GM21390 (cell line): ENCODE results near the gene SAYSD1.

ENCODE experiments used
- ATAC-seq: cut with Tn5 transposase; IDR thresholded peaks from one replicate; pipeline ENCODE4 v1.9.1; 2021; ENCODE audit not compliant: unreplicated experiment

SAYSD1 gene

DNA sequence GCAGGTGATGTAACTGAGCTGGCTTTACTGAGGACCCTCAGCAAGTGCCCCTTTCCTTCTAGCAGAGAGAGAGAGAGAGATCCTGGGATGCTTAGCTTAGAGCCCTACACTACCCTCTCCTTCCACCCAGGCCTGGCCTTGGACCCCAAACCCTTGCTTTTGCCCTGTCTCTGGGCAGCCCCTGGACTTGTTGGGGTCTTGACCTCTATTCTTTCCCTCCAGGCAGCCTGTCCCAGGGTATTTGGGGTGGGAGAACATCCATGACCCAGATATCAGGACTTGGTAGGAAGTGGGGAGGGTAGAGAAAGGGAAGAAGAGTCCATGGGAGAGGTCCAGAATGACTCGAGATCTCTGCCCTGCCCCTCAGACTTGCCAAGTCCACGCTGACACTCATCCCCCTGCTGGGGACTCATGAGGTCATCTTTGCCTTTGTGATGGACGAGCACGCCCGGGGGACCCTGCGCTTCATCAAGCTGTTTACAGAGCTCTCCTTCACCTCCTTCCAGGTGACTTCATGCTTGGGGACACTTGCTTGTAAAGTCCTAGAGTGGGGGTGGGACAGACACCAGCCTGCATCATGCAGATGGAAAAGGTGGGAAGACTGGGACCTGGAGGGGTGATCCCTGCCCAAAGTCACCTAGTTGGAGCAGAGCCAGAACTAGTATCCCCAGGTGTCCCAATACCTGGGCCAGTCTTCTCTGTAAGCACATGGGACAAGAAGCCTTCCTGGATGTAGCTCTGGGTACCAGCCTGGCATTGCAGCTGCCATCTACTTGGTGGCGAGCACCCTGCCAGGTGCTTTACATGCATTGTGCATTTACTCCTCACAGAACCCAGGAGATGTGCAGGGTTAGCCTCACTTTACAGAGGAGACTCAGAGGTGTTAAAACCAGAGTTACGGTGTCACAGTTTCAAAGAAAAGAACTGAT is 35.5 kb downstream of the SAYSD1 start:
- no peak for ATAC-seq

DNA sequence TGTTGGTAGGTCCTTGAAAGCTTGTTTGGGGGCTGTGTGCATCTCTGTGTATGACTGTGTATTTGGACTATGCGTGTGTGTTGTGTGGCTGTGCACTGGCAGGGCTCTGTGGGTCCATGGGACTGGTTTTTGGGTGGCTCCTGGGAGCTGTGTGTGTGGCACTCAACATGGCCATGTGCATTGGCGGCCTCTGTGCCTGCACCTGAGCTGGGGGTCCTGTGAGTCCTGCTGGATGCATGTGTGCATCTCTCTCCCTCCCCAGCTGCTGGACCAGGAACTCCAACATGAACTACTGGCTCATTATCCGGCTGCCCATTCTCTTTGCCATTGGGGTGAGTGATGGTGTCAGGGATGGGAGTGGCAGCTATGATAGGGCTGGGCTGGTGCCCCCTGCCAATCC is 36.3 kb downstream of the SAYSD1 start:
- no peak for ATAC-seq

DNA sequence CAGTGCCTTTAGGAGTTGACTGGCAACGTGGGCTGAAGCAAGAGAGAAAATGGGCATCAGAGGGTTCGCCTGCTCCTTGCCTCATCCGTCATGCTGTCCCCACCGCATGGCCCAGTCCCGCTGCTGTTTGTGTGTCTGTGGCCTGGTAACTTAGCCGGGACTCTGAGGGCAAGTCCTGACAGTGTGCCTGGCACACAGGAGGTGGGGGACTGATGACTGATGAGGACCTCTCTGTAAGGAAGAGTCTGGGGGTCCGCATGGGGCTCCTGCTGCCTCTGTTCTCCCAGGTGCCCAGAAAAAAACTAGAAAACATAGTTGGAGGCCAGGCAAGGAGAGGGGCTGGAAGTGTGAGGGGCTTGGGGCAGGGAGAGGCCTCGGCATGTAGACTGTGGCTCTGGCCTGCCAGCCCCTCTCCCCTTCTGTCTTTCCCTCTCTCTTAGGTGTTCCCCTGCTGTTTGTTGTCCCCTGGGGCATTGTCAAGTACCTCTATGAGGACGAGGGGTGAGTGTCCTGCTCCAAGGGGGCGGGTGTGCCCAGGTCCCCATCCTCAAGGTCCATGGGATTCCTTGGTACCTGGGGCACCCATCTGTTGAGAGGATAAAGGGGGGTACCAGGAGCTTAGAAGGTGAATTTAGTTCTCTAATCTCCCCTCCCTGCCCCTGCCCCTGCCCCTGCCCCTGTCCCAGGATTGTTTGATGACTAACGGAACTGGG is 36.9 kb downstream of the SAYSD1 start:
- ATAC-seq: no peak

DNA sequence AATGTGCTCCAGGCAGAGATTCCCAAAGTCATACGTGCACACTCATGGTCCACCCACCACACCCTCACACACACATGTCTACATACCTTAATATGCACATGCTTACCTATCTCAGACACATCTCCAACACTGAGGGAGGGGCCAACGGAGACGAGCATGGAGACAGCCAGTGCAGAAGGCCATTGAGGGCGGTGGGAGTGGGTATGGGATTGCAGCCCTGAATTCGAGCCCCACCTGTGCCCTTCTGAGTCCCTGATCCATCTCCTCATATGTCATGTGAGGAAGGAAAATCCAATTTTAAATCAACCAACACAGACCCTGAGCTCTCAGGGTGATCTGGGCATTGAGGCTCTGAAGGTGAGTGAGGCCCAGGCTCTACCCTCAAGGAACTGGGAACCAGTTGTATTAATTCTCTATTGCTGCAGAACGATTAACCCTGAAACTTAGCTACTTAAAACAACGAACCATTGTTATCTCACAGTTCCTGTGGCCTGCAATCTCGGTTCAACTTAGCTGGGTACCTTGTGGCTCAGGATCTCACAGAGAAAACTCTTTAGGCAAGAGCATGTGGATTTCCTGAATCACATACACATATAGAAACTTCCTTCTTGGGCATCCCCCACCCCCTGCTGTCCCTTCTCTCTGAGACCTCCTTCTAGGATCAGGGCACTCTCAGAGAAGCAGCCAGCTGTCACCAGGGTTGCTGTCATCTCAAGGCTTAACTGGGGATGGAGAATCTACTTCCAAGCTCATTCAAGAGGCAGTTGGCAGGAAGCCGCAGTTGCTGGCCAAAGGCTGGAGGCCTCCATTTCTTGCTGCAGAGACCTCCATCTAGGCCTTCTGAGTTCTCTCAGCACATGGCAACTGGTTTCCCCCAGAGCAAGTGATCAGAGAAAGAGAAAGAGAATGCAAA is 38.1 kb downstream of the SAYSD1 start:
- no peak for ATAC-seq

DNA sequence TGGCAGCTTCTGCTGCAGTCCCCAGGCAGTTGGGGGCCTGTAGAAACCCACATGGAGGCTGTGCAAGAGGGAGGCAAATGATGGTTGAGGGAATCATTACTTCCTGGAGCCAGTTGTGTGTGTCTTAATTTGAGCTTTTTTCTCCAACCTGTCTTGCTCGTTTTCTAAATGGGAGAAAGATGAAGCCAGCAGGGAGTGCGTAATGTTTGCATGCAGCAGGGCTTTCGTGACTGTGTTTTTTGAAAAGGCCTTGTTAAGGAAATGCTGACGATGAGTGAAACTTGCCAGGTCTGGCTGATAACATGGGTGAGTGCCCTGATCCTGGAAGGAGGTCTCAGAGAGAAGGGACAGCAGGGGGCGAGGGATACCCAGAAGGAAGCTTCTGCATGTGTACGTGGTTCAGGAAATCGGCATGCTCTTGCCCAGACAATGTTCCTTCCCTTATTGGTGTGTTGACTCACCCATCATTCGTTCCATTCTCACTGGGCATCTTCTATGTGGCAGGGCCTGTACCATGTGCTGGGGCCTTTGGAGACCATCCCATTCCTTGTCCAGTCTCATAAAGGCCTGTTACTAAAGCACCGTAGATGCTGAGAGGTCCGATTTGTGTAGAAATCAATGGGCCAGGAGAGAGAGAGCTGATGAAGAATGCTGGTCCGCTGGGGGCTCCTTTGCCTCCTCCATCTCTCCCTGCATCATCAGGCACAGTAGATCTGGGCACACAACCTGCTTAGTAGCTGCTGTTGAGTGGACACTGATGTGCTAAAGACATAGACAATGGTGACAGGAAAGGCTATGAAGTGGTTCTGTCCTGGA is 39.0 kb downstream of the SAYSD1 start:
- no peak for ATAC-seq

DNA sequence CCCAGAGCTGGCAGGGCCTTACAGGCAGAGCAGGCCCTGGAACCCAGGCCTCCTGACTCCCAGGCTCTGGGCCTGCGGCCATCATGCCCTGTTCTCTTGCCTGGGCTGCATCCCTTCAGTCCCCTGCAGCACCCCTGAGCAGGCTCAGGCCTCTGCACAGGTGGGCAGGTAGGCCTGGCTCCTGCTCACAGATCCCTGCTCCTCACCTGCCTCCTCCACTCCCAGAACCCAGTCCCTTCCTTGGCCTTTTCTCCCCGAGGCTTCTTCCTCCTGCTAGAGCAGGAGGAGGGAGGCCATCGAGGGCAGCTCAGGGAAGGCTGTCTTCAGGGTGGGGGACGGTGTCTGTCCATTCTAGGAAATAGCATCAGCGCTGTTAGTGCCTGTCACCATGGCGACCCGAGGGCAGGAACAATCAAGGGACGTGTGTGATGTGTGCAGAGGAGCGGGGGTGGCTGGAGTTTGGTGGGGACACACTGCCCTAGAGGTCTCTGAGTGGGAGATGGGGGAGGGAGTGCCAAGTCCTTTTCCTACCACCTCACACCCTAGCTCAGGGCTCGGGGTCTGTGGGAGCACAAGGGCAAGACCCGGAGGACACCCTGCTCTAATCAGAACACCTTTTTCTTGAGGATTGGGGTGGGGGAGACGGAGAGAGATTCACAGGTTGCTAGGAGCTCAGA is 39.8 kb downstream of the SAYSD1 start:
- ATAC-seq: no peak

DNA sequence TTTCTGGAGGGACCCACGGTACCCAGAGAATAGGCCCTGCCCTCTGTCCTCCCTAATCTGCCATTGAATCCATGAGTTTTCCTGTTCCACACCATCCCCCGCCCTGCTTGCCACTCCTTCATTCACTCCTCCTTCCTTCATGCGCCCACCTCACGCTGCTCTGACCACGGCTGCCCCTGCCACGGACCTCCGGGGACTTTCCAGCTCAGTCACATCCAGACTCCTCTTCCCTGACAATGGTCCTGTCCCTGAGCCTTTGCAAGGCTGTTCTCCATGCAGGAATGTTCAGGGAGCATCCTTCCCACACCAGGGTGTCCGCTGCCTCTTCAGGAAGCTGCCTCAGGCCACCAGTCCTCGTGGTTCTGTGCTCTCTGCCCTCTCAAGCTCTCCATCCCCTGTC is 40.5 kb downstream of the SAYSD1 start:
- ATAC-seq: no peak

DNA sequence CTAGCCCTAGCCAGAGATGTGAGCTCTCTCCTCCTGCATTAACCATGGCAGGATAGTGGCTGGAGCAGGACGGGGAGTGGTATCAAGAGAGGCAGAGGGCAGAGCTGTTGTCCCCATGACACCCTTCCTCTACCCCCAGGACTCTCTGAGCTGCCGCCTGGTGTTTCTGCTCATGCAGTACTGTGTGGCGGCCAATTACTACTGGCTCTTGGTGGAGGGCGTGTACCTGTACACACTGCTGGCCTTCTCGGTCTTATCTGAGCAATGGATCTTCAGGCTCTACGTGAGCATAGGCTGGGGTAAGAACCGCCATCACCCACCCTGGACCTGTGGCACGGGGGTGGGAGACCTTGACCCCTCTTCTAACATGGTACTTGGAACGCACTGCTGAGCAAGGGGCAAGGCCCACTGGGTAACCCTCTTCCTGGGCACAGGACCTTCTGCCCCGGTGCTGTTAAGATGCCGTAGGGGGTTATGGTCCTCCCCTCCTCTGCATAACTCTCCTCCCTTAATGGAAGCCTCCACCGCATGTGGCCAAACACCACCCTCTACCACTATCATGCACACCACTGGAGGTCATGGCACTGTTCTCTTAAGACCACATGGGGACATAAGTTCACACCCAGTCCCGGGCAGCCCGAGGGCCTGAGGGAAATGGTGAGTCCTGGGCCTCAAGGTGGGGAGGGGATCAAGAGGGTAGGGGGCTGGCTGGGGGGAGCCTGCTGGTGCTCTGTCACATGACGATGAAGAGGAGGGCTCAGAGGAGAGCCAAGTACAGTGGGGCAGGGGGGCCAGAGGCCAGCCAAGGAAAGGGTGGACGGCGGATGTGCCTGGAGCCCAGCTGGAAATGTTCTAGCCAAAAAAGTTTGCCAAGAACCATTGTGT is 41.3 kb downstream of the SAYSD1 start:
- ATAC-seq: no peak

DNA sequence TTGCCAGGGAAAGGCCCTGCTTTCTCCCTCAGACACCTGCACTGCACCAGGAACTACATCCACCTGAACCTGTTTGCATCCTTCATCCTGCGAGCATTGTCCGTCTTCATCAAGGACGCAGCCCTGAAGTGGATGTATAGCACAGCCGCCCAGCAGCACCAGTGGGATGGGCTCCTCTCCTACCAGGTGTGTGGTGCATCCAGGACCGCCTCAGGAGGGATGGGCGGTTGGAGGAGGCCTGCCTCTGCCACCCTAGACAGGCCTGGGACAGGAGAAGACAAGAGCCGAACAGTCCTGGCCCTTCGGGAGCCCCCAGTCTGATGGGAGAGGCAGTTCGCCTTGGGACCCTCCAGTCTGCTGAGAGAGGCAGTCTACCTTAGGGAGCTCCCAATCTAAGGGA is 42.2 kb downstream of the SAYSD1 start:
- ATAC-seq: no peak

DNA sequence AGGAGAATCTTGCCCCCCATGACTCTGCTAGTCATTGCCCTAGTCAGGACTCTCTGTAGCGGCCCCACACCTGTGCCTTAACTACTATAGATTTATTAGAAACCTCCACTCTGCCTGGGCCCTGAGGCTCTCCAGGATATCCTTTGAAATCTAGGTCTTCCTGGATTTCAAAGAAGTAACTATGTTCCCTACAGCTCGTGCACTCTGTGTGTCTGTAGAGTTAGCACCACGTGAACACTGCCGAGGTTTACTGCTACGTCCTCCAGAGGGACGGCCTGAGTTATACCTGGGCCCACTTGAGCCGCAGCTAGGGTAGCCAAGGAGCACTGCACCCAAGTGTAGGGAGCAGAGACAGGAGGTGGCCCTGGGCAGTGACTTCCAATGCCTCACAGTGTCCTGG is 46.6 kb downstream of the SAYSD1 start:
- ATAC-seq: no peak

DNA sequence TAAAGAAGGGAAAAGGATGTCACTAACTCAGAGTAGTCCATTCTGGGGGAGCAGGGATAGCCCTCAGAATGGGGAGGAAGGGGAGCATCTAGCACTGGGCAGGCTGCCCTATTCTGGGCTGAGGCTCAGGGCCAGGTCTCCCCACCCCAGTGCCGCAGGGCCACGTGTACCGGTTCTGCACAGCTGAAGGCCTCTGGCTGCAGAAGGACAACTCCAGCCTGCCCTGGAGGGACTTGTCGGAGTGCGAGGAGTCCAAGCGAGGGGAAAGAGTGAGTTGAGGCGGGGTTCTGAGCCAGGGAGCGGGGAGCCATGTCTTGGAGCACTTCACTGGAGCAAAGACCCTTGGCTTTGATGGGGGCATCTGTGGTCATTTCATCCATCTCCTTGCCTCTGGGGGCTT is 49.4 kb downstream of the SAYSD1 start:
- ATAC-seq: no peak

DNA sequence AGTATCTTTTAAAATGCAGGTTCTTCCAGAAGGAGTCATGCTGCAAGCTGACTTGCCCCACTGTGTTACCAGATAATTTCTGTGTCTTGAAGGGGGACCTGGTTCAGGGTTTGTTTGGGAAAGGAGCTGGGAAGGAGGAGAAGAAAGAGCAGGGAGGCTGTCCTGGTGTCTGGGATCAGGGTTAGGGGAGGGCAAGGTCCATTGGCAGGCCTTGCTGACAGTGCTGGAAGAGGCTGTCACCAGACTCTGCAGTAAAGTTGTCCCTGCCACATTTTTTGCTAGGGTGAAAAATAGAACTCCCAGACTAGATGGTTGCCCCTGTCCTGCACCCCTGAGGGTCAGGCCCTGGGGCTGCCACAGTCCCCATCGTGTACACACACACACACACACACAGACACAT is 51.5 kb downstream of the SAYSD1 start:
- ATAC-seq: no peak

DNA sequence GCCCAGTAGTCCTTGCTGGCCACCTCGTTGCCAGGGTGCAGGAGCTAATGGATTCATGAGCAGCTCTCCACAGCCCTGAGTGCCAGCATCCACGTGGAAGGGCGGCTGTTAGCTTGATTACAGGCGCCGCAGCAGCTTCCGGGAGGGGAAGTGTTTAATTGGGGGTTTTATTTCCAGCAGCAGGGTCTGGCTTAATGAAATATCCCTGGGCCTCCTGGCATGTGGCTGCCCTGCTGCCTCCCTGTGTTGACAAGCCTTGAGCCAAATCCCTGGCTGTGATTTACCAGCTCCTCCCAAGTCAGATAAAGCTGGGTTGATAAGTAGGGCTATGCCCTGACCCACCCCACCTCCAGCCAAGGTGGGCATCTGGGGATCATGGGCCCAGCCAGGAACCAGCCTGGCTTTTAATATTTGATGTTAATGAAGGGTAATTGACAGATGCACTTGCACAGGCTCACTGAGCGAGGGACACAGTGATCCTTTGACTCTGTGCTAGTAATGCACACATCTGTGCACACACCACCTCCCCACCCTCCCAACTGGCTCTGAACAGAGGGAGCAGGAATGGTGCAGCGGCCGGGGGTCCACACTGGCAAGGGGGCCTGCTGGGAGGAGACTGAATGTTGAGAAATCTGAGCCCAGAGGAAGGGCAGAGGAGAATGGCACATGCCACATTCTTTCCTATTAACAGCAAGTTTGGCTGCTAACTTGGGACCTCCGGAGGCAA is 52.8 kb downstream of the SAYSD1 start:
- ATAC-seq: no peak

DNA sequence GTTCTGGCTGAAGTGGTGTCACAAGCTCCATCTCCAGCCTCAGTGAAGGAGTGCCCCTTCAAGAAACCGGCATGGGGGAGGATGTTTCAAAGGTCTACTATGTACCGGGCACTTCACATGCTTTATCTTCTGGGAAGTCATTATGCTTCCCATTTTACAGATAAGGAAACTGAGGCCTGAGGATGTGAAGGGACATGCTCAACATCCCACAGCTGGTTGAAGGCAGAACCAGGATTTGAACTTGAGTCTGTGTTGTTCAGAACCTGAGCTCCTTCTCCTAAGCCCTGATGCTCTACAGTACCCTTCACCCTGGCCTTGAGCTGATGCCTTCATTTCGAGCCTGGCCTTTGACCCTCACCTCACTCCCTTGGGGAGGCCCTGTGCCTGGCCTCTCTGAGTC is 53.4 kb downstream of the SAYSD1 start:
- ATAC-seq: no peak

DNA sequence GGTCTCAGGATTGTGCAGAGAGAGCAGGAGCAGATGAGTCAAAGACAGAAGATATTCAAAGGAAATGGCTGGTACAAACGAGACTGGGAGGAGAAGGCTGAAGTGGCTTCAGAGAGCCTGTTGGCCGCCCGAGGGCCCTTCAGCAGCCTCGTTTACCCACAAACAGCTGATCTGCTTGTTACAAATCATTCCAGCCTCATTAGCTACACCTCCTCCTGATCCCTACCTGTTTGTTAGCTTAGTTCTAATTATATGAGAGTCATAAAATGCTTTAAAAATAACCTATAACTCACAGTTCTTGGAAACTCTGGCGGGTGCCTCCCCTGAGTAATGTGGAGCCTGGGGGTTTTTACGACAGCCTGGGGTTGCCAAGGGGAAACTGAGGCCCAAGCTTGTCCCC is 53.8 kb downstream of the SAYSD1 start:
- ATAC-seq: no peak

DNA sequence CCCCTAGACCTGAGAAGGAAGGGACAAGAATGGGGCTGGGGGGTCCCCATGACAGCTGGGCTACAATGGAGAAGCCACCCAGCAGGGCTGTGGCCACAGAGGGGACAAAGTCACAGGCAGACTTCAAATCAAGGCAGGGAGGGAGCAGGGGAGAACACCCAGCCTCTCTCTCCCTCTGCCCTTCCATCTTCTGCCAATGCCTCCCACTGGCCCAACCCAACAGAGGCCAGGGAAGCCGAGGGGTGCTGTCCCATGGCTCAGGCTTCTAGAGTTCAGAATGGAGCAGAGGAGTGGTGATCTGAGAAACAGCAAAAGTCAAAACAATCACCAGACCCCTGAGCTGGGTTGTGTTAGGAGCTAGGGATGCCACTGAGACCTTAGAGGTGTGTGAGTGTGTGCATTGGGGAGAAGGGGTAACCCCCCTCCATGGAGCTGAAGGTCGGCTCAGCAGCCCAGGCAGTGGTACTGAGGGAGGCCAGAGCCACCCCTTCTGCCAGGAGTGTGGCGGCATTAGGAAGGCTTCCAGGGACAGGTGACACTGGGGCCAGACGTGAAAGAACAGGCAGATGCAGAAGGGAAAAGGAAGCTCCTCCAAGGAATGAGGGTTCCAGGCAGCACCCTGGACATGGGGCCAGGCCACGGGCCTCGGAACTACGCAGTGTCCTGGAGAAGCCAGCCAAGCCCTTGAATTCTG is 54.4 kb downstream of the SAYSD1 start:
- no peak for ATAC-seq

DNA sequence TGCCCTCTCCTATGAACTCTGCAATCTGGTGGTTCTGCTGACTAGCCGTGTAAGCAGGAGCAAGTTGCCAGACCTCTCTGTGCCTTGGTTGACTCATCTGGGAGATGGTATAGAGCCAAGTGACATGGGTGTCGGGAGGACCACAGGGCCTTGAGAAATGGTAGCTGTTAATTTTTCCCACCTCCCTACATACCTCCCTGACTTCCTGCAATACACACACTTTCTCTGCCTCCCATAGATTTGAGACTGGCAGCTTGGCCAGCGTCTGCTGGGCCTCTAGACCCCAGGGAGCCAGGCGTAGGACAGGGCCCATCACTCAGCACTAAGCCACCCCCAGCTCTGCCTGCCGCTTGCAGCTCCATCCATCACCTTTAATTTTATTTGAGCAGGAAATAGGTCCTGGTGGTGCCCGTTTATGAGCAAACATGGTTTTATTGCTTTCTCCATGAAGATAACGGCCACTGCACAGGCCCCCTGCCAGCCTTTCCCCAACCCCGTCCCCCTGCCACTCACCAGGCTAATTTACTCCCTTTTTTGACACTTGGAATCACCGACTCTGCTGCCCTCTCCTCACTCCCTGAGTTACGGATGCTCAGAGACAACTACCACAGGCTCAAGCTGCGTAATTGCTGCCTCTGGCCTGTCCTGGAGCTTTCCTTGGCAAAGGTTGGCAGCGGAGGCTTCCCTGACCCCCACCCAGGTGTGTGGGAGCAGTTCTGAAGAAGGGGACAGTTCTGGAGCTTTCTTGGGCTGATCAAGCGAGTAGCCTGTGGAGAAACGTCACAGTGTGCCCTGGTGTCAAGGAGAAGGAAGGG is 55.3 kb downstream of the SAYSD1 start:
- ATAC-seq: no peak
